EH (cell line): ENCODE measurements around the gene IDUA.

Source experiments
- DNase-seq: peaks from one replicate; pipeline ENCODE4 v3.0.0-alpha.2; 2015; ENCODE audit warnings: low read depth

Gene IDUA

GRCh38 chr4:1000686-1001260 is 13.9 kb downstream of the IDUA start:
- no peak for DNase-seq

GRCh38 chr4:1001561-1002130 is 14.8 kb downstream of the IDUA start:
- no peak for DNase-seq

GRCh38 chr4:1002131-1002630 is 15.3 kb downstream of the IDUA start:
- peak; percentile 8 for DNase-seq

- no peak for DNase-seq
These were observed 15.9 kb downstream of the IDUA start for GRCh38 chr4:1002631-1003251.

- DNase-seq = no peak
These were observed 16.6 kb downstream of the IDUA start for GRCh38 chr4:1003271-1004070.

GRCh38 chr4:1004071-1004418 is 17.2 kb downstream of the IDUA start:
- no peak for DNase-seq

GRCh38 chr4:1004557-1005485 is 18.0 kb downstream of the IDUA start:
- no peak for DNase-seq

GRCh38 chr4:1006856-1007255 is 20.0 kb downstream of the IDUA start:
- DNase-seq = no peak

- DNase-seq = peak; percentile 21
These were observed 22.1 kb downstream of the IDUA start for GRCh38 chr4:1008840-1009541.

GRCh38 chr4:1009542-1010394 is 22.9 kb downstream of the IDUA start:
- DNase-seq = peak; percentile 68

GRCh38 chr4:1010395-1011021 is 23.7 kb downstream of the IDUA start:
- peak; percentile 89 for DNase-seq

GRCh38 chr4:1011022-1011665 is 24.3 kb downstream of the IDUA start, which contains the start of gene FGFRL1:
FGFRL1 (plus strand) TSS chr4:1011626; CDS start chr4:1012486, 860 bp downstream.
- peak; percentile 87 for DNase-seq

GRCh38 chr4:1011666-1012033 is 24.8 kb downstream of the IDUA start:
- no peak for DNase-seq

- DNase-seq = peak; percentile 48
These were observed 25.3 kb downstream of the IDUA start for GRCh38 chr4:1012034-1012739.

- no peak for DNase-seq
These were observed 26.6 kb downstream of the IDUA start for GRCh38 chr4:1013225-1014073.

GRCh38 chr4:1014291-1015167 is 27.7 kb downstream of the IDUA start:
- no peak for DNase-seq
